GM23338 (cell line): Measurements from ENCODE around the gene RASGRF2. TPM values are rescaled to one million over a fixed set of nuclear protein-coding genes. Genes with fewer than 3 reads are reported as not detected.

Experiments
- ATAC-seq: fragments of 200-7000 bp; cut with Tn5 transposase; 3 replicates; pipeline ENCODE4 v1.9.1; 2020
- DNase-seq: peaks from one replicate; pipeline ENCODE4 v3.0.0-alpha.2; 2015; ENCODE audit warnings: low spot score
- H2AFZ ChIP-seq: fragments of 200-600 bp; sonication (generic); 2 replicates; pipeline ENCODE4 v1.8.0; 2016; ENCODE audit warnings: antibody characterized with exemption, mild to moderate bottlenecking, moderate library complexity
- H3F3A ChIP-seq: fragments of 200-600 bp; sonication (generic); replicated peaks from 2 replicates; pipeline ENCODE4 v1.8.0; 2017; ENCODE audit warnings: antibody characterized with exemption, mixed run types, low read depth
- H3K27ac ChIP-seq: fragments of 200-600 bp; sonication (generic); 2 replicates; pipeline ENCODE4 v1.6.1; 2016; ENCODE audit warnings: low read depth
- H3K27me3 ChIP-seq: fragments of 200-600 bp; sonication (generic); 2 replicates; pipeline ENCODE4 v1.8.0; 2016; ENCODE audit warnings: mild to moderate bottlenecking, mixed run types, moderate library complexity; ENCODE audit not compliant: insufficient read depth
- H3K36me3 ChIP-seq: fragments of 200-600 bp; sonication (generic); 2 replicates; pipeline ENCODE4 v1.8.0; 2016; ENCODE audit warnings: mild to moderate bottlenecking; ENCODE audit not compliant: insufficient read depth
- H3K4me1 ChIP-seq: fragments of 200-600 bp; sonication (generic); 2 replicates; pipeline ENCODE4 v1.8.0; 2016; ENCODE audit warnings: mild to moderate bottlenecking, moderate library complexity; ENCODE audit not compliant: insufficient read depth
- H3K4me2 ChIP-seq: fragments of 200-600 bp; sonication (generic); 2 replicates; pipeline ENCODE4 v1.7.1; 2017; ENCODE audit warnings: mixed run types
- H3K4me3 ChIP-seq: fragments of 200-600 bp; sonication (generic); 2 replicates; pipeline ENCODE4 v1.6.1; 2016; ENCODE audit warnings: mixed run types
- H3K79me2 ChIP-seq: fragments of 200-600 bp; sonication (generic); replicated peaks from 2 replicates; pipeline ENCODE4 v1.8.0; 2017; ENCODE audit warnings: mild to moderate bottlenecking; ENCODE audit not compliant: insufficient read depth
- H3K9me2 ChIP-seq: fragments of 200-600 bp; sonication (generic); 2 replicates; pipeline ENCODE4 v1.8.0; 2017; ENCODE audit not compliant: insufficient read depth
- H4K20me1 ChIP-seq: fragments of 200-600 bp; sonication (generic); replicated peaks from 2 replicates; pipeline ENCODE4 v1.8.0; 2017; ENCODE audit warnings: mild to moderate bottlenecking; ENCODE audit not compliant: insufficient read depth
- H3K27ac Mint-ChIP-seq: 2 replicates; pipeline ENCODE4 v1.8.0; 2020; ENCODE audit warnings: inconsistent platforms, mild to moderate bottlenecking, moderate library complexity, mixed read lengths
- H3K27me3 Mint-ChIP-seq: 3 replicates; pipeline ENCODE4 v1.8.0; 2022; ENCODE audit warnings: low read depth, mild to moderate bottlenecking, moderate library complexity, mixed read lengths, inconsistent platforms; ENCODE audit not compliant: insufficient read depth, poor library complexity
- H3K36me3 Mint-ChIP-seq: 3 replicates; pipeline ENCODE4 v1.8.0; 2021; ENCODE audit warnings: low read depth, mild to moderate bottlenecking, inconsistent platforms, moderate library complexity, mixed read lengths
- H3K4me1 Mint-ChIP-seq: 3 replicates; pipeline ENCODE4 v1.8.0; 2020; ENCODE audit warnings: mild to moderate bottlenecking, inconsistent platforms, mixed read lengths
- H3K4me3 Mint-ChIP-seq: 3 replicates; pipeline ENCODE4 v1.8.0; 2021; ENCODE audit warnings: moderate library complexity, mild to moderate bottlenecking, inconsistent platforms, mixed read lengths
- H3K9me3 Mint-ChIP-seq: 3 replicates; pipeline ENCODE4 v1.8.0; 2020; ENCODE audit warnings: moderate library complexity, mild to moderate bottlenecking, inconsistent platforms, mixed read lengths
- CREB1 ChIP-seq: fragments of 250-450 bp; sonication (Bioruptor Pico); IDR thresholded peaks from 2 replicates; pipeline ENCODE4 v1.5.0; 2020; ENCODE audit warnings: low read depth, mild to moderate bottlenecking, moderate library complexity
- EZH2 ChIP-seq: fragments of 200-600 bp; sonication (generic); IDR thresholded peaks from one replicate; pipeline ENCODE4 v1.8.0; 2017; ENCODE audit warnings: antibody characterized with exemption, mild to moderate bottlenecking, low read depth; ENCODE audit not compliant: unreplicated experiment
- EZH2phosphoT487 ChIP-seq: fragments of 200-600 bp; sonication (generic); IDR thresholded peaks from one replicate; pipeline ENCODE4 v1.8.1; 2018; ENCODE audit warnings: antibody characterized with exemption; ENCODE audit not compliant: unreplicated experiment
- JUNB ChIP-seq: IDR thresholded peaks from one replicate; pipeline ENCODE4 v1.6.1; 2016; ENCODE audit warnings: antibody characterized with exemption; ENCODE audit not compliant: unreplicated experiment
- NANOG ChIP-seq: IDR thresholded peaks from 2 replicates; pipeline ENCODE4 v1.6.1; 2016; ENCODE audit warnings: antibody characterized with exemption, borderline replicate concordance
- POLR2AphosphoS5 ChIP-seq: IDR thresholded peaks from 2 replicates; pipeline ENCODE4 v1.6.1; 2016; ENCODE audit warnings: antibody characterized with exemption, low read depth
- STAT1 ChIP-seq: IDR thresholded peaks from one replicate; pipeline ENCODE4 v1.6.1; 2016; ENCODE audit warnings: antibody characterized with exemption; ENCODE audit not compliant: unreplicated experiment
- ZNF114 ChIP-seq: fragments of 250-450 bp; sonication (Bioruptor Pico); IDR thresholded peaks from 2 replicates; pipeline ENCODE4 v1.5.0; 2020; ENCODE audit warnings: mild to moderate bottlenecking, moderate library complexity
- ZNF331 ChIP-seq: fragments of 250-450 bp; sonication (Bioruptor Pico); IDR thresholded peaks from 2 replicates; pipeline ENCODE4 v1.5.0; 2020; ENCODE audit warnings: low read depth, mild to moderate bottlenecking, moderate library complexity
- polyA plus RNA-seq: library from polyadenylated mRNA; unstranded; fragments of >200 nt; fragmentation: Nextera tagmentation; extraction: Ambion mirVana; gene quantifications from 2 replicates; pipeline ENCODE4 v1.2.1, GENCODE V29; 2016
- total RNA-seq: library from RNA; depleted of rRNA; stranded (reverse); fragments of >200 nt; shearing (Covaris generic); gene quantifications from 2 replicates; pipeline ENCODE4 v1.2.3, GENCODE V29; 2014
- TF ChIP-seq, protein P1 (sequence below), 2 experiments: fragments of 200-600 bp in 1 of 2; sonication (generic) in 1 of 2; conservative IDR thresholded peaks; 2 replicates each; pipeline versions ENCODE4 v1.5.1 to v1.6.1; 2016 to 2017; ENCODE audit warnings: antibody characterized with exemption in 2 of 2, low read depth in 2 of 2, mild to moderate bottlenecking in 2 of 2, moderate library complexity in 1 of 2
- TF ChIP-seq, protein P2 (sequence below): fragments of 250-450 bp; sonication (Bioruptor Pico); IDR thresholded peaks from 2 replicates; pipeline ENCODE4 v1.5.0; 2020; ENCODE audit warnings: mild to moderate bottlenecking, moderate library complexity
- TF ChIP-seq, protein P3 (sequence below): IDR thresholded peaks from 2 replicates; pipeline ENCODE4 v1.6.1; 2016; ENCODE audit warnings: antibody characterized with exemption
- TF ChIP-seq, protein P4 (sequence below): IDR thresholded peaks from one replicate; pipeline ENCODE4 v1.6.1; 2018; ENCODE audit warnings: antibody characterized with exemption; ENCODE audit not compliant: unreplicated experiment

The RASGRF2 gene
- total and polyA plus RNA-seq, 2 experiments from 2014 or later: 5.0 to 19.2 TPM

DNA sequence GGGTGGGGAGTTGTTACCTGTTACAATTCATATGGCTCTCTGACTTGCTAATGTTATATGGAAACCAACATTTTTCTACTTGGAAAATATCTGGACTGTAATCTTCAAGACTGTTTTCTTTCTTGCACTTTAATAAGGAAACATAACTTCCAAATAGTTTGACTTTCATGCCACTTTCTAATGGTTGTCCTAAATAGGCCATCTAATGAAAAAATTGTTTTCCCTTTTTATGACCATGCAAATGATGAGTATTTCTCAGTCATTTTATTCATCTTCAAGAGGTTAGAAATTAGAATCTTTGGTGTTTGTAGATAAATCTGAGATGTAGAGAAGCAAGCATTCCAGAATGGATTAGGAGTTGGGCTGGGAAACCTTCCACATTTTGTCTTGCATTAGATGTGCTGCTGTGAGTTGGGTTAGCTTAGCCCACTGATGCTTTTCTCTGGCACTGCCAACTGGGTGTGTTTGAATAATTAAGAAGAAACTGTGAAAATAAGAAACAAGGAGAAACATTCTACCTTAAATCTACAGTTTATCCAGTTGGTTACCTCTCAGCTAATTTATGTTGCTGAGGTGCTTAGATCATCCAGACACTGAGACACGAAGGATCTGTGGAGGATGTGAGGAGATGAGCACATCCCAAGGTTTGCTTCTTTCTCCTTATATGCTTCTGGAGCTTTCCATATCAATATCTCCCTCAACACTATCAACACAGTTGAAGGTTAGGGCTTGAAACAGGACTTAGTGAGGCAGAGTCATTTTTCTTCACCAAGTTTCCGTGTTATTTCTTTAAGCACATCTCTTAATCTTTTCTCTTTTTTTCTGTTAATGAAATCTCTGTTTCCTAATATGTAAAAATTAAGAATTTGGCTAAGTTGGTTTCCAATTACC, 2.7 kb downstream of the RASGRF2 start:
- Histone ChIP-seq H3K79me2 (peaks cover 57% of the 10 kb centered on the region), H3K9me2 (no peaks in the 10 kb centered on the region), H3K27ac (no peak overlapping the region), H4K20me1 (no peaks in the 10 kb centered on the region), H3K27me3 (peaks cover 30% of the 10 kb centered on the region), H3K4me2 (peak overlapping the region; percentile 64), H3K36me3 (no peaks in the 10 kb centered on the region), H2AFZ (no peak overlapping the region), H3K4me1 (peaks cover 60% of the 10 kb centered on the region), H3F3A (peaks cover 7% of the 10 kb centered on the region; the same call in 1 of the 2 replicates), H3K4me3 (peak overlapping the region; percentile 24; the same call in 1 of the 2 replicates)
- Mint-ChIP-seq H3K9me3 (peaks cover 5% of the 10 kb centered on the region; the same call in 1 of the 3 replicates), H3K27ac (no peak overlapping the region), H3K4me3 (peak overlapping the region; percentile 29), H3K4me1 (peaks cover 56% of the 10 kb centered on the region), H3K36me3 (peaks cover 5% of the 10 kb centered on the region; the same call in 1 of the 3 replicates), H3K27me3 (peaks cover 24% of the 10 kb centered on the region)
- ATAC-seq (no peak), DNase-seq (no peak)
- TF ChIP-seq, protein P1, sequence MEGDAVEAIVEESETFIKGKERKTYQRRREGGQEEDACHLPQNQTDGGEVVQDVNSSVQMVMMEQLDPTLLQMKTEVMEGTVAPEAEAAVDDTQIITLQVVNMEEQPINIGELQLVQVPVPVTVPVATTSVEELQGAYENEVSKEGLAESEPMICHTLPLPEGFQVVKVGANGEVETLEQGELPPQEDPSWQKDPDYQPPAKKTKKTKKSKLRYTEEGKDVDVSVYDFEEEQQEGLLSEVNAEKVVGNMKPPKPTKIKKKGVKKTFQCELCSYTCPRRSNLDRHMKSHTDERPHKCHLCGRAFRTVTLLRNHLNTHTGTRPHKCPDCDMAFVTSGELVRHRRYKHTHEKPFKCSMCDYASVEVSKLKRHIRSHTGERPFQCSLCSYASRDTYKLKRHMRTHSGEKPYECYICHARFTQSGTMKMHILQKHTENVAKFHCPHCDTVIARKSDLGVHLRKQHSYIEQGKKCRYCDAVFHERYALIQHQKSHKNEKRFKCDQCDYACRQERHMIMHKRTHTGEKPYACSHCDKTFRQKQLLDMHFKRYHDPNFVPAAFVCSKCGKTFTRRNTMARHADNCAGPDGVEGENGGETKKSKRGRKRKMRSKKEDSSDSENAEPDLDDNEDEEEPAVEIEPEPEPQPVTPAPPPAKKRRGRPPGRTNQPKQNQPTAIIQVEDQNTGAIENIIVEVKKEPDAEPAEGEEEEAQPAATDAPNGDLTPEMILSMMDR (conservative IDR thresholded peaks at IDR 0.05; ENCODE audit: low read depth in 2 of 2): no peak
- TF ChIP-seq POLR2AphosphoS5 (no peak), EZH2phosphoT487 (no peak), NANOG (no peak), ZNF331 (CRISPR knock-in tag) (no peak), CREB1 (CRISPR knock-in tag) (no peak), STAT1 (no peak), ZNF114 (CRISPR knock-in tag) (no peak), JUNB (no peak), EZH2 (no peak)
- TF ChIP-seq, protein P2, sequence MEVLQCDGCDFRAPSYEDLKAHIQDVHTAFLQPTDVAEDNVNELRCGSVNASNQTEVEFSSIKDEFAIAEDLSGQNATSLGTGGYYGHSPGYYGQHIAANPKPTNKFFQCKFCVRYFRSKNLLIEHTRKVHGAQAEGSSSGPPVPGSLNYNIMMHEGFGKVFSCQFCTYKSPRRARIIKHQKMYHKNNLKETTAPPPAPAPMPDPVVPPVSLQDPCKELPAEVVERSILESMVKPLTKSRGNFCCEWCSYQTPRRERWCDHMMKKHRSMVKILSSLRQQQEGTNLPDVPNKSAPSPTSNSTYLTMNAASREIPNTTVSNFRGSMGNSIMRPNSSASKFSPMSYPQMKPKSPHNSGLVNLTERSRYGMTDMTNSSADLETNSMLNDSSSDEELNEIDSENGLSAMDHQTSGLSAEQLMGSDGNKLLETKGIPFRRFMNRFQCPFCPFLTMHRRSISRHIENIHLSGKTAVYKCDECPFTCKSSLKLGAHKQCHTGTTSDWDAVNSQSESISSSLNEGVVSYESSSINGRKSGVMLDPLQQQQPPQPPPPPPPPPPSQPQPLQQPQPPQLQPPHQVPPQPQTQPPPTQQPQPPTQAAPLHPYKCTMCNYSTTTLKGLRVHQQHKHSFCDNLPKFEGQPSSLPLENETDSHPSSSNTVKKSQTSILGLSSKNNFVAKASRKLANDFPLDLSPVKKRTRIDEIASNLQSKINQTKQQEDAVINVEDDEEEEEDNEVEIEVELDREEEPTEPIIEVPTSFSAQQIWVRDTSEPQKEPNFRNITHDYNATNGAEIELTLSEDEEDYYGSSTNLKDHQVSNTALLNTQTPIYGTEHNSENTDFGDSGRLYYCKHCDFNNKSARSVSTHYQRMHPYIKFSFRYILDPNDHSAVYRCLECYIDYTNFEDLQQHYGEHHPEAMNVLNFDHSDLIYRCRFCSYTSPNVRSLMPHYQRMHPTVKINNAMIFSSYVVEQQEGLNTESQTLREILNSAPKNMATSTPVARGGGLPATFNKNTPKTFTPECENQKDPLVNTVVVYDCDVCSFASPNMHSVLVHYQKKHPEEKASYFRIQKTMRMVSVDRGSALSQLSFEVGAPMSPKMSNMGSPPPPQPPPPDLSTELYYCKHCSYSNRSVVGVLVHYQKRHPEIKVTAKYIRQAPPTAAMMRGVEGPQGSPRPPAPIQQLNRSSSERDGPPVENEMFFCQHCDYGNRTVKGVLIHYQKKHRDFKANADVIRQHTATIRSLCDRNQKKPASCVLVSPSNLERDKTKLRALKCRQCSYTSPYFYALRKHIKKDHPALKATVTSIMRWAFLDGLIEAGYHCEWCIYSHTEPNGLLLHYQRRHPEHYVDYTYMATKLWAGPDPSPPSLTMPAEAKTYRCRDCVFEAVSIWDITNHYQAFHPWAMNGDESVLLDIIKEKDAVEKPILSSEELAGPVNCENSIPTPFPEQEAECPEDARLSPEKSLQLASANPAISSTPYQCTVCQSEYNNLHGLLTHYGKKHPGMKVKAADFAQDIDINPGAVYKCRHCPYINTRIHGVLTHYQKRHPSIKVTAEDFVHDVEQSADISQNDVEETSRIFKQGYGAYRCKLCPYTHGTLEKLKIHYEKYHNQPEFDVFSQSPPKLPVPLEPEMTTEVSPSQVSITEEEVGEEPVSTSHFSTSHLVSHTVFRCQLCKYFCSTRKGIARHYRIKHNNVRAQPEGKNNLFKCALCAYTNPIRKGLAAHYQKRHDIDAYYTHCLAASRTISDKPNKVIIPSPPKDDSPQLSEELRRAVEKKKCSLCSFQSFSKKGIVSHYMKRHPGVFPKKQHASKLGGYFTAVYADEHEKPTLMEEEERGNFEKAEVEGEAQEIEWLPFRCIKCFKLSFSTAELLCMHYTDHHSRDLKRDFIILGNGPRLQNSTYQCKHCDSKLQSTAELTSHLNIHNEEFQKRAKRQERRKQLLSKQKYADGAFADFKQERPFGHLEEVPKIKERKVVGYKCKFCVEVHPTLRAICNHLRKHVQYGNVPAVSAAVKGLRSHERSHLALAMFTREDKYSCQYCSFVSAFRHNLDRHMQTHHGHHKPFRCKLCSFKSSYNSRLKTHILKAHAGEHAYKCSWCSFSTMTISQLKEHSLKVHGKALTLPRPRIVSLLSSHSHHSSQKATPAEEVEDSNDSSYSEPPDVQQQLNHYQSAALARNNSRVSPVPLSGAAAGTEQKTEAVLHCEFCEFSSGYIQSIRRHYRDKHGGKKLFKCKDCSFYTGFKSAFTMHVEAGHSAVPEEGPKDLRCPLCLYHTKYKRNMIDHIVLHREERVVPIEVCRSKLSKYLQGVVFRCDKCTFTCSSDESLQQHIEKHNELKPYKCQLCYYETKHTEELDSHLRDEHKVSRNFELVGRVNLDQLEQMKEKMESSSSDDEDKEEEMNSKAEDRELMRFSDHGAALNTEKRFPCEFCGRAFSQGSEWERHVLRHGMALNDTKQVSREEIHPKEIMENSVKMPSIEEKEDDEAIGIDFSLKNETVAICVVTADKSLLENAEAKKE (CRISPR knock-in tag): no peak
- TF ChIP-seq, protein P3, sequence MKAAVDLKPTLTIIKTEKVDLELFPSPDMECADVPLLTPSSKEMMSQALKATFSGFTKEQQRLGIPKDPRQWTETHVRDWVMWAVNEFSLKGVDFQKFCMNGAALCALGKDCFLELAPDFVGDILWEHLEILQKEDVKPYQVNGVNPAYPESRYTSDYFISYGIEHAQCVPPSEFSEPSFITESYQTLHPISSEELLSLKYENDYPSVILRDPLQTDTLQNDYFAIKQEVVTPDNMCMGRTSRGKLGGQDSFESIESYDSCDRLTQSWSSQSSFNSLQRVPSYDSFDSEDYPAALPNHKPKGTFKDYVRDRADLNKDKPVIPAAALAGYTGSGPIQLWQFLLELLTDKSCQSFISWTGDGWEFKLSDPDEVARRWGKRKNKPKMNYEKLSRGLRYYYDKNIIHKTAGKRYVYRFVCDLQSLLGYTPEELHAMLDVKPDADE: no peak
- TF ChIP-seq, protein P4, sequence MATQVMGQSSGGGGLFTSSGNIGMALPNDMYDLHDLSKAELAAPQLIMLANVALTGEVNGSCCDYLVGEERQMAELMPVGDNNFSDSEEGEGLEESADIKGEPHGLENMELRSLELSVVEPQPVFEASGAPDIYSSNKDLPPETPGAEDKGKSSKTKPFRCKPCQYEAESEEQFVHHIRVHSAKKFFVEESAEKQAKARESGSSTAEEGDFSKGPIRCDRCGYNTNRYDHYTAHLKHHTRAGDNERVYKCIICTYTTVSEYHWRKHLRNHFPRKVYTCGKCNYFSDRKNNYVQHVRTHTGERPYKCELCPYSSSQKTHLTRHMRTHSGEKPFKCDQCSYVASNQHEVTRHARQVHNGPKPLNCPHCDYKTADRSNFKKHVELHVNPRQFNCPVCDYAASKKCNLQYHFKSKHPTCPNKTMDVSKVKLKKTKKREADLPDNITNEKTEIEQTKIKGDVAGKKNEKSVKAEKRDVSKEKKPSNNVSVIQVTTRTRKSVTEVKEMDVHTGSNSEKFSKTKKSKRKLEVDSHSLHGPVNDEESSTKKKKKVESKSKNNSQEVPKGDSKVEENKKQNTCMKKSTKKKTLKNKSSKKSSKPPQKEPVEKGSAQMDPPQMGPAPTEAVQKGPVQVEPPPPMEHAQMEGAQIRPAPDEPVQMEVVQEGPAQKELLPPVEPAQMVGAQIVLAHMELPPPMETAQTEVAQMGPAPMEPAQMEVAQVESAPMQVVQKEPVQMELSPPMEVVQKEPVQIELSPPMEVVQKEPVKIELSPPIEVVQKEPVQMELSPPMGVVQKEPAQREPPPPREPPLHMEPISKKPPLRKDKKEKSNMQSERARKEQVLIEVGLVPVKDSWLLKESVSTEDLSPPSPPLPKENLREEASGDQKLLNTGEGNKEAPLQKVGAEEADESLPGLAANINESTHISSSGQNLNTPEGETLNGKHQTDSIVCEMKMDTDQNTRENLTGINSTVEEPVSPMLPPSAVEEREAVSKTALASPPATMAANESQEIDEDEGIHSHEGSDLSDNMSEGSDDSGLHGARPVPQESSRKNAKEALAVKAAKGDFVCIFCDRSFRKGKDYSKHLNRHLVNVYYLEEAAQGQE: no peak
